ENCODE measurements around the gene GRM8. TPM values are rescaled to one million over a fixed set of nuclear protein-coding genes. Genes with fewer than 3 reads are reported as not detected.

GRM8 gene
- total and polyA plus RNA-seq, 2 donors from 2014 or later: 3.2 TPM; not detected in 1

DNA sequence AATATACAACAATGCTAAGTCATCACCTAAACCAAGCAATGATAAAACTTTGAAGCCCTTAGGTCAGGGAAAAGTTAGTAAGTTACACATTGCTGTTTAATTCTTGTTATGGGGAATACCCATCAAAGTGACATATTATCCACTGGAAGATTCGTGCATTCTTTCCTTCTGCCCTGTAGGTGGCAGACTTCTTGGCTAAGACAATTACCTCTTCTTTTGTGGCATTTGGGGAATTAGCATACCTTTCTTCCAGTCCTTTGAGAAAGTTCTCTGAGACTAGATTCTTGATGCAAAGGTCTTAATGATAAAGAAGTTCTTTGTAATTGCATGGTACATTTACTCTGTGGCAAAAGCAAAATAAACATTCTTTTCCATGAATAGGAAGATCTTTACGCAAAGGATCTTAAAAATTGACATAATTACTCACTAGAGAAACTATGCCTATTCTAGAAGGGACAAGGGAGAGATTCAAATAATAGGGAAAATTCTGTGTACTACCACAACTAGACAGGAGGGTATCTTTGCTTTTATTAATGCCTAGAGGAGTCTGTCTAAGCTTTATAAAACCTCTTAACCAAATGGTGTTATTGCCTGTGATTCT is 395.9 kb downstream of the GRM8 start:
- peak in 1 of 5 donors; percentile 11 for DNase-seq

DNA sequence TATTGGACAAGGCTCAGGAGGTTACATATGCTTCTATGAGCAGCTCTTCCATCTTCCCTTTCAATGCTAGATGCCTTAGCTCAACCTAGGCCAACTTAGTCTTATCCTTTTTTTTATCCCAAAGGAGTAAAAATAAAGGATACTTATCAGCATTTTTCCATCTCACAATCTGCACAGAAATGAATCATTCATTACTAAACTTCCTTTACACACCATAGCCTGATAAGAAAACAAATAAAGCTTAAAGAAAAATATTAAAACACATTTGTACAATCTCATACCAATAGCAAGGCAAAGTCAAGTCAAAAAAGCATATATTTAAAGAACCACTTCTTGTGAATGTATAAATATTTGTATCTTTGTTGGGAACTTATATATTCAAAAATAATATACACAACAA is 407.4 kb downstream of the GRM8 start:
- FAIRE-seq: no peak
- DNase-seq: no peak
- Histone ChIP-seq H3K9ac (ENCODE audit: low read length in 3 of 3) (no peak overlapping the region), H3K4me1 (ENCODE audit: control insufficient read depth in 2 of 3, insufficient read depth in 2 of 3, low read depth in 1 of 3, low read length in 3 of 3) (no peaks in the 10 kb centered on the region), H3K27me3 (ENCODE audit: control insufficient read depth, insufficient read depth, low read length) (no peaks in the 10 kb centered on the region), H3K9me3 (ENCODE audit: control insufficient read depth in 2 of 3, insufficient read depth in 1 of 3, low read length in 3 of 3) (no peaks in the 10 kb centered on the region), H3K4me3 (ENCODE audit: low read length in 3 of 3) (no peak overlapping the region), H3K27ac (ENCODE audit: low read depth in 2 of 2, low read length in 2 of 2) (no peak overlapping the region), H3K36me3 (ENCODE audit: control insufficient read depth in 2 of 3, insufficient read depth in 3 of 3, low read length in 3 of 3) (no peaks in the 10 kb centered on the region)
- TF ChIP-seq CTCF (IDR thresholded peaks at IDR 0.05; ENCODE audit: borderline replicate concordance, extremely low read depth, insufficient read depth): no peak
- intact Hi-C loops (cut with DNase I): no loop called here

More for the DNA sequence above, 395.9 kb downstream of the GRM8 start:
- Histone ChIP-seq H3K4me1 (ENCODE audit: control insufficient read depth in 2 of 3, insufficient read depth in 2 of 3, low read depth in 1 of 3, low read length in 3 of 3) (no peaks in the 10 kb centered on the region), H3K27ac (ENCODE audit: low read depth in 2 of 2, low read length in 2 of 2) (no peak overlapping the region), H3K9me3 (ENCODE audit: control insufficient read depth in 2 of 3, insufficient read depth in 1 of 3, low read length in 3 of 3) (no peaks in the 10 kb centered on the region), H3K9ac (ENCODE audit: low read length in 3 of 3) (no peak overlapping the region), H3K36me3 (ENCODE audit: control insufficient read depth in 2 of 3, insufficient read depth in 3 of 3, low read length in 3 of 3) (no peaks in the 10 kb centered on the region), H3K4me3 (ENCODE audit: low read length in 3 of 3) (no peak overlapping the region), H3K27me3 (ENCODE audit: control insufficient read depth, insufficient read depth, low read length) (no peaks in the 10 kb centered on the region)
- TF ChIP-seq CTCF (IDR thresholded peaks at IDR 0.05; ENCODE audit: borderline replicate concordance, extremely low read depth, insufficient read depth): peak; percentile 40
- intact Hi-C loops (cut with DNase I): no loop called here
- no peak for FAIRE-seq

- intact Hi-C loops (cut with DNase I): no loop called here
- no peak for DNase-seq
- H3K9me3 ChIP-seq (ENCODE audit: control insufficient read depth in 2 of 3, insufficient read depth in 1 of 3, low read length in 3 of 3): no peaks in the 10 kb centered on the region
Observed at GRCh38 chr7:126843883-126844282, 408.9 kb downstream of the GRM8 start.

More at GRCh38 chr7:126843883-126844282, 408.9 kb downstream of the GRM8 start:
- no peak overlapping the region for H3K27ac ChIP-seq (ENCODE audit: low read depth in 2 of 2, low read length in 2 of 2)
- no peaks in the 10 kb centered on the region for H3K4me1 ChIP-seq (ENCODE audit: control insufficient read depth in 2 of 3, insufficient read depth in 2 of 3, low read depth in 1 of 3, low read length in 3 of 3)
- no peak for TF ChIP-seq CTCF (IDR thresholded peaks at IDR 0.05; ENCODE audit: borderline replicate concordance, extremely low read depth, insufficient read depth)
- no peaks in the 10 kb centered on the region for H3K36me3 ChIP-seq (ENCODE audit: control insufficient read depth in 2 of 3, insufficient read depth in 3 of 3, low read length in 3 of 3)
- no peak for FAIRE-seq
- H3K4me3 ChIP-seq (ENCODE audit: low read length in 3 of 3): no peak overlapping the region
- H3K9ac ChIP-seq (ENCODE audit: low read length in 3 of 3): no peak overlapping the region
- no peaks in the 10 kb centered on the region for H3K27me3 ChIP-seq (ENCODE audit: control insufficient read depth, insufficient read depth, low read length)

Measured in kidney (tissue), 14 donors.